Nephron progenitor cell (in vitro differentiated cells): ENCODE data around the gene USP5.

ENCODE experiments used
- DNase-seq: peaks from one replicate; pipeline ENCODE4 v3.0.0; 2021
- H3K27ac Mint-ChIP-seq: 2 replicates; pipeline ENCODE4 v1.8.0; 2021; ENCODE audit warnings: mild to moderate bottlenecking, moderate library complexity, mixed read lengths
- H3K27me3 Mint-ChIP-seq: 2 replicates; pipeline ENCODE4 v1.8.0; 2021; ENCODE audit warnings: mild to moderate bottlenecking, low read depth, mixed read lengths; ENCODE audit not compliant: poor library complexity
- H3K36me3 Mint-ChIP-seq: 2 replicates; pipeline ENCODE4 v1.8.0; 2021; ENCODE audit warnings: low read depth, mixed read lengths
- H3K4me1 Mint-ChIP-seq: 2 replicates; pipeline ENCODE4 v1.8.0; 2021; ENCODE audit warnings: mixed read lengths
- H3K4me3 Mint-ChIP-seq: 2 replicates; pipeline ENCODE4 v1.8.0; 2021; ENCODE audit warnings: mild to moderate bottlenecking, moderate library complexity, mixed read lengths
- H3K9me3 Mint-ChIP-seq: 2 replicates; pipeline ENCODE4 v1.8.0; 2021; ENCODE audit warnings: mild to moderate bottlenecking, moderate library complexity, mixed read lengths
- CTCF ChIP-seq: fragments of 200-600 bp; sonication (generic); IDR thresholded peaks from 2 replicates; pipeline ENCODE4 v1.5.0; 2021; ENCODE audit warnings: antibody characterized with exemption

Gene USP5

GRCh38 chr12:6834873-6835272 lies 17.1 kb upstream of the USP5 start:
- no peak for TF ChIP-seq CTCF
- H3K9me3 Mint-ChIP-seq = no peaks in the 10 kb centered on the region
- H3K4me1 Mint-ChIP-seq = peaks cover 21% of the 10 kb centered on the region
- peaks cover 62% of the 10 kb centered on the region for H3K36me3 Mint-ChIP-seq
- DNase-seq = no peak
- no peak overlapping the region for H3K4me3 Mint-ChIP-seq
- peaks cover 5% of the 10 kb centered on the region for H3K27me3 Mint-ChIP-seq
- H3K27ac Mint-ChIP-seq = no peak overlapping the region

DNA sequence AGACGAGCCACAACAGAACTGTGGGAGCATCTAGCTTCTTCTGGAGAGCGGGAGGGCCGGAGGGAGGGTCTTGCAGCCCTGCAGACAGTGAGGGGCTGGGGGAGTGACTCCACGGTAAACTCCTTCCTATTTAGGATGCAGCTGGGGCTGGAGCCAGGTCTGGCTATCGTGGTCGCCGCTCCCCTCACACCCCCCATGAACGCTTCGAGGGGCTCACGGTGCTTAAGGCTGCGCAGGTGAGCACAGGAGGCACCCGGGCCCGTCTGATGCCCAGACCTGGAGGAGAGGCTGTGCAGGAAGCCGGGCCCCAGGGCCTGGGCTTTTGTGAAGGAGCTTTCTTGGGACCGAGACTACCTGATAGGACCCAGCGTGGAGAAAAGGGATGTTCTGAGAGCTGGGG lies 15.1 kb upstream of the USP5 start:
- Mint-ChIP-seq H3K4me1 (peaks cover 4% of the 10 kb centered on the region), H3K4me3 (no peak overlapping the region), H3K27ac (no peak overlapping the region), H3K9me3 (no peaks in the 10 kb centered on the region), H3K36me3 (peaks cover 50% of the 10 kb centered on the region), H3K27me3 (peaks cover 5% of the 10 kb centered on the region)
- no peak for TF ChIP-seq CTCF
- DNase-seq = no peak

- no peak for TF ChIP-seq CTCF
- DNase-seq = no peak
- Mint-ChIP-seq H3K27ac (no peak overlapping the region), H3K36me3 (peaks cover 45% of the 10 kb centered on the region), H3K4me3 (no peak overlapping the region), H3K27me3 (peaks cover 5% of the 10 kb centered on the region), H3K9me3 (no peaks in the 10 kb centered on the region), H3K4me1 (peaks cover 4% of the 10 kb centered on the region)
Measured at GRCh38 chr12:6837370-6838060, 14.4 kb upstream of the USP5 start.

GRCh38 chr12:6838854-6839253 lies 13.1 kb upstream of the USP5 start:
- Mint-ChIP-seq H3K27ac (peak overlapping the region; percentile 71), H3K4me3 (no peak overlapping the region), H3K36me3 (peaks cover 42% of the 10 kb centered on the region), H3K9me3 (no peaks in the 10 kb centered on the region), H3K27me3 (peaks cover 5% of the 10 kb centered on the region), H3K4me1 (peaks cover 13% of the 10 kb centered on the region)
- TF ChIP-seq CTCF = no peak
- no peak for DNase-seq

DNA sequence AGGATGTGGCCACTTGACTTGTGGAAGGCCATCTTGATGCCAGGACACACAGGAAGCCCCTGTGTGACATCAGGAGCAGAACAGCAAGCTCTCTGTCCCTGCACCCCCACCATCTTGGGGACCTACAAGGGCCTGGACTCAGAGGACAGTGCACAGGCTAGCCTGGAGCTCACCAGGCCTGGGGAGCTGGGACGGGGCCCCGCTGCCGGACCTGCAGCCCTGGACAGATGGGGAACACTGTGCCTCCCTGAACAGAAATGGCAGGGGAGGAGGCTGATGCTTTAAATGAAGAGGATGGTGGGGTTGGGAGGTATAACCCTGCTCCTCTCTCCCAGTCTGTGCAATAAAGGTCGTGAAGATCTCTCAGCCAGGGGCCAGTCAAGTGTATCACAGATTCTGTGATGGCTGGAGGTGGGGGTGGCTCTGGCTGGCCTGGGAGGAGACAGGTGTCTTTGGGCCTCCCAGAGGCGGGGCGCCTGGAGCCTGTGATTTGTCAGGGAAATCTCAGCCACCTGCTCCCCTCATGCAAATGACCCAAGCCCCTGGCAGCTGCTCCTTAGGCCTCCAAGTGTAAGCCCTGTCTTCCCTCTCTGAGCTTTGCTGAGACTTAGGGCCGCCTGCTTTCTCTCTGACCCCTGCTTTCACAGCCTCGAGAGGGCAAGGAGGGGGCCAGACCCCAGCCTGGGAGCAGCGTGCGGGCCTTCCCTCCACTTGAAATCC lies 12.3 kb upstream of the USP5 start:
- TF ChIP-seq CTCF = no peak
- no peak overlapping the region for H3K27ac Mint-ChIP-seq

More for the DNA sequence above, 12.3 kb upstream of the USP5 start:
- peaks cover 5% of the 10 kb centered on the region for H3K27me3 Mint-ChIP-seq
- peaks cover 40% of the 10 kb centered on the region for H3K36me3 Mint-ChIP-seq
- H3K4me3 Mint-ChIP-seq = no peak overlapping the region
- peaks cover 13% of the 10 kb centered on the region for H3K4me1 Mint-ChIP-seq
- H3K9me3 Mint-ChIP-seq = no peaks in the 10 kb centered on the region
- DNase-seq = no peak
